Activated CD8-positive, alpha-beta T cell treated with anti-CD3 and anti-CD28 coated beads, Interleukin-2, amount 10 ng/mL, durations not matched to agents 7 days and 5 days (primary cell): Measurements from ENCODE around the gene NSDHL. TPM values are rescaled to one million over a fixed set of nuclear protein-coding genes. Genes with fewer than 3 reads are reported as not detected.

Experiments used
- ATAC-seq: fragments of 150-1000 bp; cut with Tn5 transposase; one replicate; pipeline ENCODE4 v1.10.0; 2021; ENCODE audit warnings: moderate library complexity
- CTCF ChIA-PET: fragments of 350-600 bp; sonication (Branson Sonifier 250); formaldehyde crosslinking; loops from one replicate; lab custom pipeline; 2021; ENCODE audit warnings: antibody characterized with exemption; lab: Charles Lee
- POLR2A ChIA-PET: fragments of 350-600 bp; sonication (Branson Sonifier 250); formaldehyde crosslinking; loops from one replicate; lab custom pipeline; 2021; ENCODE audit warnings: antibody characterized with exemption; lab: Charles Lee
- DNase-seq: peaks from one replicate; pipeline ENCODE4 v3.0.0-alpha.2; 2020
- H3K27ac Mint-ChIP-seq: one replicate; pipeline ENCODE4 v1.8.0; 2021; ENCODE audit warnings: mild to moderate bottlenecking, mixed read lengths
- H3K27me3 Mint-ChIP-seq: one replicate; pipeline ENCODE4 v1.8.0; 2021; ENCODE audit warnings: low read depth, mixed read lengths
- H3K36me3 Mint-ChIP-seq: one replicate; pipeline ENCODE4 v1.8.0; 2021; ENCODE audit warnings: low read depth, mixed read lengths
- H3K4me1 Mint-ChIP-seq: one replicate; pipeline ENCODE4 v1.8.0; 2021; ENCODE audit warnings: low read depth, mixed read lengths
- H3K4me3 Mint-ChIP-seq: one replicate; pipeline ENCODE4 v1.8.0; 2021; ENCODE audit warnings: mild to moderate bottlenecking, mixed read lengths
- H3K9me3 Mint-ChIP-seq: one replicate; pipeline ENCODE4 v1.8.0; 2022; ENCODE audit warnings: mixed read lengths; ENCODE audit not compliant: insufficient read depth
- total RNA-seq, 2 experiments: library from RNA; stranded (reverse); gene quantifications; one replicate each; pipeline ENCODE4 v1.2.3, GENCODE V29; 2021

The NSDHL gene
- total RNA-seq, 2 experiments from 2014 or later = 14.2 to 15.5 TPM

DNA sequence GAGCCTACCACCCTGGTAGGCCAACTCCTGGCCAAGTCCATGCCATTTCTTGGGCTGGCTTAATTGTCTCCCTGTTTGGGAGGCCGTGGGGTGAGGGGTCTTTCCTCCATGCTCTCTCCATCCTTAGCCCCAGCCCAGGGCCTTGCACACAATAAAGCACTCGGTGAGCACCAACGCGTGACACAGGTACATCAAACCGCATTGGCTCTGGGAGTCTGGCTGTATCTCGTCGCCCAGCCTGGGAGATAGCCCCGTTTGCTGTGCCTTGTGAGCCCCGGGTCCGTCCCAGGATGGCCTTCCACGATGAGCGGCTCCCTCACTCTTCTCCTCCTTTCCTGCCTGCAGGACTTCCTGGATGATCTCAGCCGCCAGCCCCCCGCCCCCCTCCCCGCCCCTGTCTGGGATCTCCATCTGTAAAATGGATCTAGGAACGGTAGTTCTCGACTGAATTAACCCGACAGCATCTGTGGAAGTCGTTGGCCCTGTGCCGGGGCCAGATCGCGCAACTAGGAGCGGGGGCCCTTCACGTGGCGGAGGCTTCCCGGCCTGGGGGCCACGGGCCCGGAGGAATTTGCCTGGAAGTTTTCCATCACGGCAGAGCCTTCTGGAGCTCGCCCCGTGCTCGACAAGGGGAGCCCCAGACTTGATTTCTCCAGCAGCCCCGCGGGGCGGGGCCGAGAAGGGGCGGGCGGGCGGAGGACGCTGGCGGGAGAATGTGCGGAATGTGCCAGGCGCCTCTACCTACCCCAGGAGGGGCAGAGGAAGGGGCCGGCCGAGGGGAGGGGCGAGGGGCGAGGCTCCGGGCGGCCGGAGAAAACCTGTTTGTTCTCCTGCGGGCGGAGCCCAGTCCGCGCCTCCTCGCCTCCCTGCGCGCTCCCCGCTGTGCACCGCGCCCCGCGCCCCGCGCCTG is 66.6 kb downstream of the NSDHL start, which contains the start of gene ZNF185:
ZNF185 (plus strand) TSS at position 846 of the 910 bp plus-strand sequence. CDS start 16,423 bp downstream, outside the sequence.
- CTCF ChIA-PET = no interaction called here

DNA sequence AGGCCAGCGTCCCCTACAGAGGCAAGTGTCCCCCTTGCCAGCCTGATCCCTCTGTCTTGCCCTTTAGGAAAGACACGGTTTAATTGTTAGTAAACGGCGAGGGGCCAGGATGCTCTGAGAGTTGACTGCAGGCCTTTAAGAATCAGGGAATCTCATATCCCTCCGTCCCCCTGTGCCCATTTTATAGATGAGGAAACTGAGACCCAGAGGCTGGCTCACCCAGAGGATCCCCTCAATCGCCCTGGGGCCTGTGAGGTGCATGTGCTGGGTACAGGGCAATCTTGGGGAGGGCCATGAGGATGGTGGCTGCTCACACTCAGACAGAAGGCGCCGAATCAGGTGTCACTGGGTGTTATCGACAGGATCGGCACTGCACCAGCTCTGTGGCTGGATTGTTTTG is 67.6 kb downstream of the NSDHL start:
- H3K4me1 Mint-ChIP-seq = no peaks in the 10 kb centered on the region
- ATAC-seq (no peak), DNase-seq (no peak)
- ChIA-PET POLR2A (no interaction called here), CTCF (no interaction called here)
- peaks cover 15% of the 10 kb centered on the region for H3K27me3 Mint-ChIP-seq
- no peaks in the 10 kb centered on the region for H3K36me3 Mint-ChIP-seq
- H3K27ac Mint-ChIP-seq = no peak overlapping the region
- no peaks in the 10 kb centered on the region for H3K9me3 Mint-ChIP-seq
- no peak overlapping the region for H3K4me3 Mint-ChIP-seq

More for the DNA sequence above, 66.6 kb downstream of the NSDHL start, which contains the start of gene ZNF185:
- no peak within 1 kb of the TSS for H3K4me3 Mint-ChIP-seq
- peaks cover 15% of the 10 kb centered on the region for H3K27me3 Mint-ChIP-seq
- DNase-seq (no peak), ATAC-seq (no peak)
- POLR2A ChIA-PET = no interaction called here
- no peaks in the 10 kb centered on the region for H3K9me3 Mint-ChIP-seq
- H3K27ac Mint-ChIP-seq = no peak within 1 kb of the TSS
- no peaks in the 10 kb centered on the region for H3K36me3 Mint-ChIP-seq
- no peaks in the 10 kb centered on the region for H3K4me1 Mint-ChIP-seq

DNA sequence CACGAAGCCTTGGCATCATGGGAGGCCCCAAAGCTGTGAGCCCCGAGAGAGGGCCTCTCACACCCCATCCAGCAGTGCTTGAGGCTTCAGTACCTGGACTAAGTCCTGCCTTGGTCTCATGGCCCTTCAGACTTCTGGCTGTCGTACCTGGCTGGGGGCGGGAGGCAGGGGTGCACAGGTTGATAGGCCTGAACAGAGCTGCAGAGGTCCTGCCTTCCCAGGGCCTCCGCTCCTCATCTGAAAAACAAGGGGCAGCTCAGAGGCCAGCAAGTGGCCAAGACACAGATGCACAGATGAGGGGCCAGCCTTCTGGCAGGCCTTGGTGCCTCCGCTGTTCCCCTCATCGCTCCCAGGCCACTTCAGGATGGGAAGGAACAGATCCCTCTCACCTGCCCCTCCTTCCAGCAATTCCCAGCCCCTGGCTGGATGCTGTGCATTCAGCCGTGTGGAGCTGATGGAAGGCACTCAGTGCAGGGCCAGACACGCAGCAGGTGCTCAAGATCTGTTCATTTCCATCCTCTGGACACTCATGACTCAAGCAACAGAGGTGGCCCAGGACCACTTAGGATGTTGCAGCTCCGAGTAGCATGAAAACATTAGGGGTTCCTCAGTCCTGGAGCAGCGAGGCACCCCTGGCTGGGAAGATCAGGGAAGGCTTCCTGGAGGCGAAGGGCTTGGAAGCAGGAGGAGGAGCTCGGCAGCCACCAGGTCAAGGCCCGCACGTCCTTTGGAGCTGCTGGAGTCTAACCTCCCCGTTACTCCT is 68.4 kb downstream of the NSDHL start:
- Mint-ChIP-seq H3K27me3 (peaks cover 15% of the 10 kb centered on the region), H3K4me1 (no peaks in the 10 kb centered on the region), H3K9me3 (no peaks in the 10 kb centered on the region), H3K27ac (no peak overlapping the region), H3K4me3 (no peak overlapping the region), H3K36me3 (no peaks in the 10 kb centered on the region)
- DNase-seq = no peak
- CTCF ChIA-PET = no interaction called here
- ATAC-seq = no peak
- POLR2A ChIA-PET = no interaction called here

DNA sequence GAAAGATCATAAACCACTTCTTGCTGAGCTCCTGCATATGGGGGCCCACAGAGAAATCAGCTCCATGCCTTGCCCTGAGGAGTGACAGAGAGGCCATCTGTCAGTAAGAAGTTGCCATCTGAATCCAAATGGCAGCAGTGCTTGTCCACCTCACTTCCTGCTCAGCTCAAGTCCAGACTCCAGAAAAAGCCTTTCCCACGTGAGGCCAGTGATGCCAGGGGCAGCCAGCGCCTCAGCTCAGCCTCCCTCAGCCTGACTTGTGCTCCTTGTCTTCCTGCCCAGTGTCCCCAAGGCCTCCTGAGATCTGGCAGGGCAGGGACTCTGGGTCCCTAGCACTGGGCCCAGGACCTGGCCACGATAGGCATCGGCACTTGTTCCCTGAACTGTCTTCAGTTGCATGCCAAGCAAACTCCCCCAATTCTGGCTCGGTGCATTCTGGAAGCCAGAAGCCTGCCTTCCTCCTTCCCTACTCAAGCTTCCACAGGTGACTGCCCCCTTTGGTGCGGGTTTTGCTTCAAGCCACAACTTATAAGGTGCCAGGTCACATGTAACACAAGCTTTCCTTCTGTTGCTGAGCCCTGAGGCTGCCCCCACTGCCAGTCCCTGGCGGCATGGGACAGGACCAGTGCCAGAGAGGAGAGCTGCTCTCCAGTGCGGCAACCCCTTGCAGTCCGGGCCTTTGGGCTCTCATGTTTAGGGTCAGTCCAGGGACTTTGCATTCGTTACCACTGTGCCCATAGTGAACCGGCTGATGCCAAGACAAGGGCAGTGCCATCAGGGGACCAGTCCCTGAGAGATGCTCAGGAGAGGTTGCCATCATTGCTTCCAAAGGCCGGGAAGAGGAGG is 69.2 kb downstream of the NSDHL start:
- peaks cover 15% of the 10 kb centered on the region for H3K27me3 Mint-ChIP-seq
- H3K27ac Mint-ChIP-seq = no peak overlapping the region
- H3K4me3 Mint-ChIP-seq = no peak overlapping the region
- H3K4me1 Mint-ChIP-seq = no peaks in the 10 kb centered on the region
- POLR2A ChIA-PET = no interaction called here
- CTCF ChIA-PET = no interaction called here
- H3K9me3 Mint-ChIP-seq = no peaks in the 10 kb centered on the region
- ATAC-seq (no peak), DNase-seq (no peak)
- no peaks in the 10 kb centered on the region for H3K36me3 Mint-ChIP-seq

DNA sequence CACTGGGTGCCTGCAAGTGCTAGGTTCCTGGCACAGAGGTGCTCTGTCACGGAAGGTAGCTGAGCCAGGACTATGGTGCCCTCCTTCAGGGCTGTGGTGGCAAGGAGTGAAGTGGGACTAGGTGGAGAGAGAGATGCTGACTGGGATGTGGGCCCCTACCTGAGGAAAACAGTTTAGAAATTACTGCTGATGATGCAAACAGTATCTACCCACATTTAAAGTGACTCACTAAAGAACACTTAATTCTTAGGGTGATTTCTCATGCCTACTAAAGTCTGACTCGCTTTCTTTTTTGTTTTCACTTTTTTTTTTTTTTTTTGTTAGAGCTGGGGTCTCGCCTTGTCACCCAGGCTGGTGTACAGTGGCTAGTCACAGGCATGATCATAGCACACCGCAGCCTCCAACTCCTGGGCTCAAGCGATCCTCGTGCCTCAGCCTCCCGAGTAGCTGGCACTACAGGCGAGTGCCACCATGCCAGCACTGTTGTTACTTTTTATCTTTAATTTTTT is 70.1 kb downstream of the NSDHL start:
- Mint-ChIP-seq H3K4me3 (no peak overlapping the region), H3K27me3 (peaks cover 15% of the 10 kb centered on the region), H3K27ac (no peak overlapping the region), H3K36me3 (no peaks in the 10 kb centered on the region), H3K4me1 (no peaks in the 10 kb centered on the region), H3K9me3 (no peaks in the 10 kb centered on the region)
- ChIA-PET CTCF (no interaction called here), POLR2A (no interaction called here)
- DNase-seq = no peak
- no peak for ATAC-seq

DNA sequence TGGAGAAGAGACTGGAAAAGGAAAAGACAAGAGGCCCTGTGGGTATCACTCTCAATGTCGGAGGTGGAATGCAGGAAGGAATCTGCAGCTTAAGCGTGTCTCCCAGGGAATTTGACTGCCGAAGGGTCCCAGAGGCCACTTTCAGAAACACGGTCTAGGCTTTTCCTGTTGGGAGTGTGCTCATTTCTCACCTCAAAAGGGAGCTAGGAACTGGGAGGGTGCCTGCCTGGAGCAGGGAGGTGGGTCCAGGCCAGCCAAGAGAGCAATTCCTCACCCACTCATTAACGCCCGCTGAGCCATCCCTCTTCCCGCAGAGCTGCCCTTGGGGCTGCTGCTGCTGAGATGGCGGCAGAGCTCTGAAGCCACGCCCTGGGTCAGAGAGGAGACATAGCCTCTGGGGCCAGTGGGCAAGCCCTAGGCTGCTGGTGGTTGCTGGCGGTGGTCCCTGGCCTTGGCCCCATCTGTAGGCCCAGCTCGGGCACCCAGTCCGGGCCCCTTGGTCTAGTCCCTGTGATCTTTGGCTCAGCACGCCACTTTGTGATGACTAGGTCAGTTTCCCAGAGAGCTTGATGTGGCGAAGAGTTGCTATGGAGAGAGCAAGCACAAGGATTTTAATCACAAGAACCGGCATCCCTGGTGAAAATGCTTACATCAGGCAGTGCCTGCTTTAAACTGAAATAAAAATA is 71.1 kb downstream of the NSDHL start:
- DNase-seq = no peak
- CTCF ChIA-PET = no interaction called here
- Mint-ChIP-seq H3K9me3 (no peaks in the 10 kb centered on the region), H3K4me3 (no peak overlapping the region), H3K27ac (no peak overlapping the region), H3K4me1 (no peaks in the 10 kb centered on the region), H3K36me3 (no peaks in the 10 kb centered on the region), H3K27me3 (peaks cover 6% of the 10 kb centered on the region)
- no peak for ATAC-seq
- POLR2A ChIA-PET = no interaction called here

DNA sequence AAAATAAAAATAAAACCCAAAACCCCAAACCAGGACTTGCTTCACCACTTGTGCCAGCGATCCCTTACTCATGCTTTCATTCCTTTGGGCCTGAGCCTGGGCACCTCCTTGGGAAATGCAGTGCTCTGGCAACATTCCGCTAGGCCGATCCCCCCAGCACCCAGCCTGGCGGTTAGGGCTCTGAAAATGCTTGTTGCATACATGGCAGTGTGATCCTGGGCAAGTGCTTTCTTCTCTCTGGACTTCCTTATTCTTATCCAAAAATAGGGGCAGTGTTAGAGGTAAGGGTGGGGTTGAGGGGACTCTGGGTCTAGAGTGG is 71.6 kb downstream of the NSDHL start:
- H3K4me3 Mint-ChIP-seq = no peak overlapping the region
- no peak overlapping the region for H3K27ac Mint-ChIP-seq
- peaks cover under 1% of the 10 kb centered on the region for H3K27me3 Mint-ChIP-seq
- no peaks in the 10 kb centered on the region for H3K36me3 Mint-ChIP-seq
- no peaks in the 10 kb centered on the region for H3K9me3 Mint-ChIP-seq
- POLR2A ChIA-PET = no interaction called here
- no peak for ATAC-seq
- DNase-seq = no peak
- no peaks in the 10 kb centered on the region for H3K4me1 Mint-ChIP-seq
- CTCF ChIA-PET = no interaction called here

DNA sequence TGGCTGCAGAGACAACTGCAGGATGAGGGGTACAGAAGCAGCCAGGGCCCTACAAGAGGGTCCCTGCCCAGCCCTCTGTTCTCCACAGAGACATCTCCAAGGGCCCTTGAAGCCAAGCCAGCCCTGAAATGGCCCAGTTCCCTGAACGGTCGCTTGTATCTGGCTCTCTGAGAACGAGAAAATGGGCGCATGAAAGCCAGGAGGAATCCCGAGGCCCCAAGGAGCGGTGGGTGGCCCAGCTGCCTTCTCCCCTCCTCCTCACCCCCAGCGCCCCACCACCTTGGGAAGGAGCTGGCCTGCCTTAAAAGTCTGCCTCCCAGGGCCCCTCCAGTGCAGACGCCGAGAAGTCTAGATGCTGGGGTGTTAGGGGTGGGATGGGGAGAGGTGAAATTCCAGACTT is 72.7 kb downstream of the NSDHL start:
- CTCF ChIA-PET = interaction anchor here (1.0 kb wide), 2 partner anchors 14 to 22 kb away, joined by 3 read pairs; no protein-coding TSS in a partner anchor
- H3K36me3 Mint-ChIP-seq = no peaks in the 10 kb centered on the region
- no peaks in the 10 kb centered on the region for H3K9me3 Mint-ChIP-seq
- H3K4me1 Mint-ChIP-seq = no peaks in the 10 kb centered on the region
- DNase-seq (no peak), ATAC-seq (no peak)
- no peak overlapping the region for H3K4me3 Mint-ChIP-seq
- H3K27ac Mint-ChIP-seq = no peak overlapping the region
- POLR2A ChIA-PET = no interaction called here
- no peaks in the 10 kb centered on the region for H3K27me3 Mint-ChIP-seq

DNA sequence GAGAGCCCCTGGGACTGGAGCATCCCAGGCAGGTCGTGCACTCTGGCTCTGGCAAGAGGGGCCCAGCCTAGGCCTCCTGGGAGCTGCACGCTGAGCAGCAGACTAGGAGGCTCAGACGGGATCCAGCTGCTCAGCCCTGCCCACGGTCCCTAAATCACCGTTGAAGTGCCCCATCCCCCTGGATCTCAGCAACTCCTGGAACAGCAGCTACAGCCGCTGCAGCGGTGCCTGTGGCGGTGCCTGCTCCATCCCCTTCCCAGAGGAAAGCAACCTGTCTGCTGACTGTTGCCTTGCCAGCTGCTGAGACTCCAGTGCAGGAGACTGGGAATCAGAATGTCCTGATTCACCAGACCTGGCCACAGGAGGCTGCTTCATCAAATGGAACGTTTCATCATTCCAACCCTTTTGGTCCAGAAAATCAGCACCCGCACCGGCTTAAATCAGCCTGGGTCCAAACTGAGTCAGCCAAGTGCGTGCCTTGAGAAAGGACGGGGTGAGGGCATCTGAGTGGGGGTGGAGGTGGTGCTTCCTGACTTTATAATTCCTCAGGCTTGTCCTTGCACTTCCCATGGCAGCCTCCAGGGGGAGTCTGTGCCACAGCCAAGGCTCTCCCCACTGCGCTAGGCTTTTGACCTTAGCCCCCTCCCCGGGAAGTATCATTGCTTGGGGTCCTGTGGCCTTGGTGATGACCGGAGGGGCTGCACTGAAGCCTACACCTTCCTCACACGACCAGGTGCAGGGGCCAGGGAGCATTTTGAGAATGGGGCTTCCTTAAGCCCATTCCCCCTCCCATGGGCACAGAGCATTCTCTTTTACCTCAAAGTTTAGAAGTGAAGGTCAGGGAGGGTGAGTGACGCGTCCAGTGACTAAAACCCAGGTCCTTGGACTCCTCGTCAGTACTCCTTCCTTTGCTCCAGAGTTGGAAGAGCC is 73.6 kb downstream of the NSDHL start:
- CTCF ChIA-PET = interaction anchor here (0.8 to 2.0 kb wide), 4 partner anchors 10 to 21 kb away, joined by 3 to 10 read pairs (median 3); no protein-coding TSS in a partner anchor
- no peaks in the 10 kb centered on the region for H3K4me1 Mint-ChIP-seq
- DNase-seq = peak; percentile 37

DNA sequence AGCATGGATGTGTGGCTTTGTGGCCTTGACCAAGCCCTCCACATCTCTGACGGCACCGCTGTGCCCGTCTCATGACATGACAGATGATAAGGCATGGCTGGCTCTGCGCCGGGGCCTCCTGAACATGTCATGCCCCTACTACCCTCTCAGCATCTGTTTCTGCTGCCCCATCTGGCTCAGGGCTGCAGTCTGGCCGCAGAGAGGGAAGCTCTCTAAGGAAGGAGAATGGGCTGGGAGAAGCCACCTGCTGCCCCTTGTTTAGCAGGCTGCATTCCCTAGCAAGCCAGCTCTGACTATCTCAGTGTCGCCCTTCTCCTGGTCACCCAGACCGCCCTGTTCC is 74.2 kb downstream of the NSDHL start:
- Mint-ChIP-seq H3K36me3 (no peaks in the 10 kb centered on the region), H3K27me3 (no peaks in the 10 kb centered on the region), H3K9me3 (no peaks in the 10 kb centered on the region), H3K27ac (no peak overlapping the region), H3K4me3 (no peak overlapping the region), H3K4me1 (no peaks in the 10 kb centered on the region)
- no peak for DNase-seq
- ChIA-PET POLR2A (no interaction called here), CTCF (interaction anchor here (0.8 to 2.0 kb wide), 2 partner anchors 10 to 21 kb away, joined by 3 to 10 read pairs; no protein-coding TSS in a partner anchor)
- no peak for ATAC-seq

More for the DNA sequence above, 73.6 kb downstream of the NSDHL start:
- Mint-ChIP-seq H3K4me3 (no peak overlapping the region), H3K36me3 (no peaks in the 10 kb centered on the region), H3K27me3 (no peaks in the 10 kb centered on the region), H3K9me3 (no peaks in the 10 kb centered on the region), H3K27ac (no peak overlapping the region)
- ATAC-seq = peak; percentile 42
- POLR2A ChIA-PET = no interaction called here
